HCT116 (cell line): ENCODE measurements around the gene MTA3. TPM values are rescaled to one million over a fixed set of nuclear protein-coding genes. Genes with fewer than 3 reads are reported as not detected.

Experiments
- ATAC-seq: fragments of 200-7000 bp; cut with Tn5 transposase; 2 replicates; pipeline ENCODE4 v1.9.1; 2020; ENCODE audit warnings: mild to moderate bottlenecking, moderate library complexity
- BruUV-seq: library from RNA; stranded (reverse); fragments of 400-500 nt; replicated peaks from 2 replicates; lab custom pipeline; 2021; lab: Mats Ljungman, UMichigan
- CTCF ChIA-PET: fragments of 300-600 bp; sonication (Branson Sonifier 250); formaldehyde crosslinking; loops from one replicate; lab custom pipeline; 2021; ENCODE audit warnings: antibody characterized with exemption; lab: Charles Lee
- POLR2A ChIA-PET: fragments of 300-600, 350-600 bp; sonication (Branson Sonifier 250); formaldehyde crosslinking; loops from one replicate; lab custom pipeline; 2021; ENCODE audit warnings: antibody characterized with exemption; lab: Charles Lee
- RAD21 ChIA-PET, 2 experiments: fragments of 300-600 bp; sonication (Branson Sonifier 250); formaldehyde crosslinking; loops; one replicate each; lab custom pipeline; 2023; ENCODE audit warnings: low total read pairs in 2 of 2; ENCODE audit not compliant: uncharacterized antibody in 2 of 2, unreplicated experiment in 2 of 2, low non-redundant PET in 1 of 2; lab: Charles Lee
- DNase-seq: peaks from one replicate; pipeline ENCODE4 v3.0.0-alpha.2; 2010; ENCODE audit warnings: low read depth, low spot score
- H2AFZ ChIP-seq: fragments of 200-600 bp; shearing (Covaris generic), sonication (generic); 2 replicates; pipeline ENCODE4 v1.6.1; 2017; ENCODE audit warnings: low read depth, mixed run types, mixed read lengths, antibody characterized with exemption, low read length; ENCODE audit not compliant: poor library complexity, severe bottlenecking
- H3K27ac ChIP-seq: 2 replicates; pipeline ENCODE4 v1.5.1; 2012; ENCODE audit warnings: low read depth, low read length
- H3K27me3 ChIP-seq: fragments of 200-600 bp; sonication (generic); 2 replicates; pipeline ENCODE4 v1.6.1; 2016; ENCODE audit warnings: mixed run types, low read length, mixed read lengths; ENCODE audit not compliant: insufficient read depth
- H3K36me3 ChIP-seq, 2 experiments: fragments of 200-500 bp in 1 of 2; fragments of 200-600 bp in 1 of 2; sonication (Bioruptor generic) in 1 of 2; sonication (generic) in 1 of 2; 2 replicates each; pipeline versions ENCODE4 v1.5.1 to v1.6.1; 2014 to 2016; ENCODE audit warnings: low read length in 2 of 2, inconsistent platforms in 1 of 2, mixed read lengths in 1 of 2, mixed run types in 1 of 2; ENCODE audit not compliant: insufficient read depth in 2 of 2, control insufficient read depth in 1 of 2
- H3K4me1 ChIP-seq, 2 experiments: fragments of 200-600 bp in 1 of 2; sonication (generic) in 1 of 2; 2 replicates each; pipeline versions ENCODE4 v1.5.1 to v1.6.1; 2012 to 2017; ENCODE audit warnings: low read length in 2 of 2, inconsistent platforms in 1 of 2, mild to moderate bottlenecking in 1 of 2, mixed read lengths in 1 of 2, mixed run types in 1 of 2, moderate library complexity in 1 of 2; ENCODE audit not compliant: insufficient read depth in 2 of 2, control insufficient read depth in 1 of 2
- H3K4me2 ChIP-seq: fragments of 200-600 bp; sonication (generic); 2 replicates; pipeline ENCODE4 v1.6.1; 2017; ENCODE audit warnings: mixed run types, low read length, mixed read lengths
- H3K4me3 ChIP-seq, 2 experiments: fragments of 200-600 bp in 1 of 2; sonication (generic) in 1 of 2; replicated peaks in 1 of 2; 2 replicates each; pipeline ENCODE4 v1.5.1; 2011 to 2016; ENCODE audit warnings: low read length in 2 of 2, control low read depth in 1 of 2, low read depth in 1 of 2, mild to moderate bottlenecking in 1 of 2, mixed read lengths in 1 of 2, mixed run types in 1 of 2
- H3K79me2 ChIP-seq: fragments of 200-600 bp; sonication (generic); 2 replicates; pipeline ENCODE4 v1.6.1; 2017; ENCODE audit warnings: mild to moderate bottlenecking, mixed run types, low read length, moderate library complexity, mixed read lengths; ENCODE audit not compliant: insufficient read depth
- H3K9ac ChIP-seq: fragments of 200-600 bp; sonication (generic); 2 replicates; pipeline ENCODE4 v1.6.1; 2016; ENCODE audit warnings: low read length, mixed read lengths
- H3K9me2 ChIP-seq: fragments of 200-600 bp; sonication (generic), shearing (Covaris generic); 2 replicates; pipeline ENCODE4 v1.6.1; 2017; ENCODE audit warnings: mixed run types, mild to moderate bottlenecking, moderate library complexity; ENCODE audit not compliant: insufficient read depth
- H3K9me3 ChIP-seq, 2 experiments: fragments of 200-500 bp in 1 of 2; fragments of 200-600 bp in 1 of 2; sonication (Bioruptor generic) in 1 of 2; sonication (generic) in 1 of 2; 2 replicates each; pipeline ENCODE4 v1.6.1; 2014 to 2017; ENCODE audit warnings: low read length in 2 of 2, mixed read lengths in 2 of 2, inconsistent platforms in 1 of 2, low read depth in 1 of 2, mild to moderate bottlenecking in 1 of 2, mixed run types in 1 of 2, moderate library complexity in 1 of 2; ENCODE audit not compliant: control insufficient read depth in 1 of 2, insufficient read depth in 1 of 2
- H4K20me1 ChIP-seq: fragments of 200-600 bp; sonication (generic), shearing (Covaris generic); 2 replicates; pipeline ENCODE4 v1.6.1; 2017; ENCODE audit warnings: mixed run types, mild to moderate bottlenecking, moderate library complexity; ENCODE audit not compliant: insufficient read depth
- CEBPB ChIP-seq: IDR thresholded peaks from 2 replicates; pipeline ENCODE4 v1.6.1; 2012; ENCODE audit warnings: low read depth
- EGR1 ChIP-seq: IDR thresholded peaks from 2 replicates; pipeline ENCODE4 v1.6.1; 2012; ENCODE audit warnings: low read depth
- ELF1 ChIP-seq: IDR thresholded peaks from 2 replicates; pipeline ENCODE4 v1.6.1; 2012; ENCODE audit warnings: low read depth, borderline replicate concordance
- RAD21 ChIP-seq: IDR thresholded peaks from 2 replicates; pipeline ENCODE4 v1.6.1; 2012; ENCODE audit warnings: low read depth, mild to moderate bottlenecking
- SRF ChIP-seq: IDR thresholded peaks from 2 replicates; pipeline ENCODE4 v1.6.1; 2012; ENCODE audit warnings: low read depth
- TCF7L2 ChIP-seq: IDR thresholded peaks from 2 replicates; pipeline ENCODE4 v1.7.0; 2011; ENCODE audit warnings: borderline replicate concordance, inconsistent platforms; ENCODE audit not compliant: insufficient read depth, insufficient read length; ENCODE audit errors: extremely low read depth
- YY1 ChIP-seq: IDR thresholded peaks from 2 replicates; pipeline ENCODE4 v1.6.1; 2011; ENCODE audit warnings: low read length, low read depth, moderate library complexity, mild to moderate bottlenecking; ENCODE audit not compliant: insufficient replicate concordance; ENCODE audit errors: extremely low read depth
- ZNF274 ChIP-seq: fragments of 200-500 bp; sonication (Bioruptor generic); IDR thresholded peaks from 2 replicates; pipeline ENCODE4 v1.6.1; 2014; ENCODE audit warnings: mild to moderate bottlenecking, low read depth, low read length, inconsistent platforms
- intact Hi-C: fragments of 100-400 bp; cut with micrococcal nuclease; formaldehyde crosslinking; loops from 2 replicates; pipeline ENCODE4 v1.10.0; 2022
- total RNA-seq: library from RNA; stranded (reverse); gene quantifications from one replicate; pipeline ENCODE4 v1.2.1, GENCODE V29; 2021; ENCODE audit not compliant: unreplicated experiment
- TF ChIP-seq, protein P1 (sequence below): IDR thresholded peaks from 2 replicates; pipeline ENCODE4 v1.6.1; 2011; ENCODE audit warnings: mild to moderate bottlenecking, low read length, moderate library complexity; ENCODE audit not compliant: insufficient replicate concordance; ENCODE audit errors: extremely low read depth

Gene MTA3
- total RNA-seq, 1 experiment from 2014 or later, result 46.3 TPM

- Histone ChIP-seq H3K79me2 (no peaks in the 10 kb centered on the region), H3K27me3 (no peaks in the 10 kb centered on the region), H3K27ac (no peak overlapping the region), H3K4me2 (no peak overlapping the region), H3K36me3 (no peaks in the 10 kb centered on the region), H3K9me2 (no peaks in the 10 kb centered on the region), H4K20me1 (no peaks in the 10 kb centered on the region), H2AFZ (no peak overlapping the region), H3K4me3 (no peak overlapping the region), H3K9me3 (no peaks in the 10 kb centered on the region), H3K4me1 (no peaks in the 10 kb centered on the region), H3K9ac (no peak overlapping the region)
- no peak for TF ChIP-seq SRF
- no peak for TF ChIP-seq ELF1
- no peak for TF ChIP-seq YY1
- TF ChIP-seq TCF7L2, result no peak
- no peak for TF ChIP-seq ZNF274
- TF ChIP-seq, protein P1, sequence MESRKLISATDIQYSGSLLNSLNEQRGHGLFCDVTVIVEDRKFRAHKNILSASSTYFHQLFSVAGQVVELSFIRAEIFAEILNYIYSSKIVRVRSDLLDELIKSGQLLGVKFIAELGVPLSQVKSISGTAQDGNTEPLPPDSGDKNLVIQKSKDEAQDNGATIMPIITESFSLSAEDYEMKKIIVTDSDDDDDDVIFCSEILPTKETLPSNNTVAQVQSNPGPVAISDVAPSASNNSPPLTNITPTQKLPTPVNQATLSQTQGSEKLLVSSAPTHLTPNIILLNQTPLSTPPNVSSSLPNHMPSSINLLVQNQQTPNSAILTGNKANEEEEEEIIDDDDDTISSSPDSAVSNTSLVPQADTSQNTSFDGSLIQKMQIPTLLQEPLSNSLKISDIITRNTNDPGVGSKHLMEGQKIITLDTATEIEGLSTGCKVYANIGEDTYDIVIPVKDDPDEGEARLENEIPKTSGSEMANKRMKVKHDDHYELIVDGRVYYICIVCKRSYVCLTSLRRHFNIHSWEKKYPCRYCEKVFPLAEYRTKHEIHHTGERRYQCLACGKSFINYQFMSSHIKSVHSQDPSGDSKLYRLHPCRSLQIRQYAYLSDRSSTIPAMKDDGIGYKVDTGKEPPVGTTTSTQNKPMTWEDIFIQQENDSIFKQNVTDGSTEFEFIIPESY, result no peak
- no peak for TF ChIP-seq CEBPB
- no peak for TF ChIP-seq EGR1
- no peak for TF ChIP-seq RAD21
- ChIA-PET POLR2A (no interaction called here), RAD21 (no interaction called here), CTCF (no interaction called here)
- no TSS peak for BruUV-seq
- DNase-seq, result no peak
- intact Hi-C loops, result no loop called here
- no peak for ATAC-seq
These were observed 185.8 kb downstream of the MTA3 start for GRCh38 chr2:42754021-42754775.
